C4-2B (cell line): ENCODE measurements around the gene ZNF521.

Source experiments
- CTCF ChIP-seq: fragments of 450-650 bp; conservative IDR thresholded peaks from 2 replicates; pipeline ENCODE4 v1.5.1; 2017; ENCODE audit warnings: mild to moderate bottlenecking
- ZFX ChIP-seq: fragments of 450-650 bp; IDR thresholded peaks from 2 replicates; pipeline ENCODE4 v1.6.1; 2017

- no peak for TF ChIP-seq CTCF
- TF ChIP-seq ZFX, result no peak
These were observed 18.4 kb upstream of the ZNF521 start for GRCh38 chr18:25370391-25370790.
